HG03571 (cell line): Measurements from ENCODE around the gene TSC22D1.
"Not testable (repeated sequence)": the region's sequence is repeated elsewhere in the genome, so short reads cannot be mapped to it uniquely, and the experiment has no call there.

Experiments
- ATAC-seq: cut with Tn5 transposase; IDR thresholded peaks from one replicate; pipeline ENCODE4 v1.9.1; 2021; ENCODE audit not compliant: unreplicated experiment

TSC22D1 gene

DNA sequence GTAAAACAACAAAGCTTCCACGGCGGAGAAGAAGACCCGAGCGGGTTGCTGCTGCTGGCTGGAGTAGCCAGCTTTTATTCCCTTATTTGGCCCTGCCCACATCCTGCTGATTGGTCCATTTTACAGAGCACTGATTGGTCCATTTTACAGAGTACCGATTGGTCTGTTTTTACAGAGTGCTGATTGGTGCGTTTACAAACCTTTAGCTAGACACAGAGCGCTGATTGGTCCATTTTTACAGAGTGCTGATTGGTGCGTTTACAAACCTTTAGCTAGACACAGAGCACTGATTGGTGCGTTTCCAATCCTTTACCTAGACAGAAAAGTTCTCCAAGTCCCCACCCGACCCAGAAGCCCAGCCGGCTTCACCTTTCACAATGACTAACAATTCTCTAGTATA, 119.9 kb downstream of the TSC22D1 start:
- ATAC-seq = not testable (repeated sequence)

DNA sequence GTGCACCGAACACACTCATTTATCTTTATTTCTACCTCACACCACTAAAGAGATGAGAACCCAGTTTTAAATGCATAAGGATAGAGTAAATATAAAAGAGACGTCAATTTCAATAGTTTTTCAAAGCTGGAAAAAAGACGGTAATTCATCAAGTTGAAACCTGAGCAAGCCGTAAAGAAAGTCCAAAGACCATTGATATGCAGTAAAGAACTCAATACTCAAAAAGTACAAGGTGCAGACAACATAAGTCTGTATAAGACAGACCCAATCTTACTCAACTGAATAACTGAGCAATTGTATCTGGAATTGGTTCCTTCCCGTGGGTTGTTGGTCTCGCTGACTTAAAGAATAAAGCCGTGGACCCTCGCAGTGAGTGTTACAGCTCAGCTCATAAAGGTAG, 120.4 kb downstream of the TSC22D1 start:
- ATAC-seq = no peak

DNA sequence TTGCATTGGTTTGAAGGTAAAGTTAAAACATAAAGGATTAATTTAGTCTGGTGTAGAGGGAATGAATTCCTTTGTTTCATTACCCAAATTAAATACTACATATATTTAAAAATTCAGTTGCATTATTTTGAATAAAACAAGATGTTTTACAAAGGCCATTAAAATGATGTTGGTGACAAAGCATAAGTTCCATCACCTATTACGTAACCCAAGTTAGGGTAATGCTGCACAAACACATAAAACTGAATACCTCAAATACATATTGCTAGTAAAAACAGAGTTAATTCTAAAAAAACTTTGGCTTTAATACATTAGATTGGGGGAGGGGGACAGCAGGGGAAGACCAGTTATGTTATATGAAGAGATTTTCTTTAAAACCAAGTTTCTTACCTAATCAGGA, 122.2 kb downstream of the TSC22D1 start:
- ATAC-seq = no peak

DNA sequence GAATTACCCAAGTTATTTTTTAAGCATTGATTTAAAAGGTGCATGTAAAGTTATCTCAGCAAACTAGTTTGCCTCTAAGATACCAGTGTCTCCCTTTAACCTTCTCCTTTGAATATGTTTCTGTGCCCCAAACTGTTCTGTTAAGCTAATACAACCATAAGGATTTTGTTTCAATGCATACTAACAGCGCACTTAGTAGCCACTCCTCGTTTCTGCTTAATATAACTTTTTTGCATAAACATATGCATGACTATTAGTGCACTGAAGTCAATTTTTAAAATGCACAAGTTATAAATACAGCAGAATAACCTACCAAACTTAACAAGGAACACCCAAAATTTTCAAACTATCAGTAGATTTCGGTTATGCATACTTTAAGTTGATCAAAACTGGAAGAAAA, 123.1 kb downstream of the TSC22D1 start:
- no peak for ATAC-seq

DNA sequence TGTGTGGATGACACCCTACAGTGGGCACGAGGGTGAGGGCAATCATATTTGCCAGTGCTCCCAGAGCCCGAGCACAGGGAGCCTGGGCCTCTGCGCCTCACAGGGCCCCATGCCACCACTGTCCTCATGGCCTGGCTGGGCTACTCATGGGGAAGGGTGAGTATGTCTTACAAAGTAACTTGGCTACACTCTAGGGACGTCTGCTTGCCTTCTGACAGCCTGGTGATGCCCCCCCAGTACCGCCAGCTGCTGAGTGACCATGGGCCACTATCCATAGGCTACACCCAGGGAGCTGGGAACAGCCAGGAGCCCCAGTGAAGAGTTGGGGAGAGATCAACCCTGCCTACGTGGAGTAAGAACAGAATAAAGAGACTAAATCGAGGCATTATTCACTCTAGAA, 123.7 kb downstream of the TSC22D1 start:
- no peak for ATAC-seq

DNA sequence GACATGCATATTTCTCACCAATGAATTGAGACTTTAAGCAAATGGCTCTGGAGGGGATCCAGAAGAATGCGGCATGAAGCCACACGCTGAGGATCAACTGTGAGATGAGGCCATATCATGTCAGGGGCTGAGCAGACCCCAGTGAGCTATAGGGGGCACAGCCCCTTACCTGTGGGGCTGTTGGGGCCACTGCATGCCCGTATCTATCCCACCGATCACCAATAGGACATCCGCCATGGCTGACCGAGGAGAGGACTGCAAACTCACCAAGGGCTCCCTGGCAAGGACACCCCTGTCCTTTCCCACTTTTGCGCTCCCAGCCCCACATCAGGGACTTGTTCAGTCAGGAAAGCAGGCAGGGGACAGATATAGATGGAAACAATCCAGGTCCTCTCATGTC, 124.5 kb downstream of the TSC22D1 start:
- ATAC-seq = no peak

DNA sequence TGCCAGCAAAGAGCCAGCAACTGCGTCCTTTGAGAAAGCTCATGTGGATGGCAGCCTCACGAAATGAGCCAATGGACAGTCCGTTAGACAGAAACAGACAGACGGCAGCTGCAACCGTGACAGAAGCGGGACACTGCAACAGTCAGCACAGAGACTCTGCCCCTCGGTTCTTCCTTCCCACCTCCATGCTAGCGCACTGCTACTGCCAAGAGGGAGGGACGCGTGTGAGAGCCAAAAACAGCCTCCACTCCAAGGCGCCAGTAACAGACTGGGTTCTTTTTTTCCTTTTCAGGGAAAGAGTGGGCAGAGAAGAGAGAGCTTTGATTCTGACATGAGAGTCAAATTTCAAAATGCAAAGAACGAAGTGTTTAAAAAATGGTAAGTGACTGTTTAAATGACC, 125.0 kb downstream of the TSC22D1 start:
- no peak for ATAC-seq

DNA sequence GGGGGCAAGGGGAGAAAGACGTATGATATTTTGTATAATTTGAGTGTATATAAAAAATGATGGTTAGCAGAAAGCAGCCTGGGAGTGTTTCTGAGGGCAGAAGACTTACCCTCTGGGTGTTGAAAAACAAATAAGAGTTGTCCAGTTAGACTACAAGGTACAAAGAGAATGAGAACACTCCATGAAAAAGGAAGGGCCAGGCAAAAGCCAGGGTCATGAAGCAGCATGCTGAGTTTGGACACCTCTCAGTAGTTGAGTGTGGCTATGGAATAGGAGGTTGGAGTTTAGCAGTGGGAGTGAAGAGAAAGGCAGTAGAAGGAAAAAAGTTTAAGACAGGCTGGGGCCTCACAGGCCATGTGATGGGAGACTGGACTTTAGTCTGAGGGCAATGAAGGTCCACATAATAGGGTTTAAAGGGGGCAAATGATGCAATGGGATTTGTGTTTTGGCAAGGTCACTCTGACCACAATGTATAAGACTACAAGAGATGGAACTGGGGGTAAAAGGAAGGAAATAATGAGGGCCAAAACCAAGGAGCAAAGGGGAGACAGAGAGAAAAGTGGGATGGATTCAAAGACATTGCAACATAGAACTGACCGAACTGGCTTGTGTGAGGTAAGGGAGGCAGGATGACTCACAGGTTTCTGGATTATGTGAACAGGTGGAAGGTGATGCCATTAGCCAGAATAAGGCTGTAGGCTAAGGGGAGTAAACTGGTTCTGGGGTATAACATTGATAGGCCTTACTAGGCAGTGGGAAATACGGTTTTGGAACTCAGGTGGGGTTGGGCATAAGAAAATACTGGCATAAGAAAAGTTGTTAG, 125.9 kb downstream of the TSC22D1 start:
- no peak for ATAC-seq

DNA sequence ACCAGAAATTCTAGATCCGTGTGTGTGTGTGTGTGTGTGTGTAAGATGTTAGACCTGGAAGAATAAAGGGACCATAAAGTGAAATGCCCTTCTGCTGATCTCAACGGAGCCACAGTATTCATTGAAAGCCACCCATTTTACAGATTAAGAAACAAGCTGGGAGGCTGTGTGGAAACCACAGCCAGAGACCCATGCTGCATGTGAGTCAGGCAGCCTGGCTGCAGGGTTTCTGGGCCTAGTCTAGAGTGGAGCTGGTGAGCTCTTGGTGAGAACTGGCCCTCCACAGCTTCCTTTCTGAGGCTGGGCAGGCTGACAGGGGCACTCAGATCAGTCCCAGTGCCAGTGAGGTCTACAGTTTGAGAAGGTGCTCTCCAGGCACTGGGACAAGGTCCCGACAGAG, 127.3 kb downstream of the TSC22D1 start:
- ATAC-seq = no peak

DNA sequence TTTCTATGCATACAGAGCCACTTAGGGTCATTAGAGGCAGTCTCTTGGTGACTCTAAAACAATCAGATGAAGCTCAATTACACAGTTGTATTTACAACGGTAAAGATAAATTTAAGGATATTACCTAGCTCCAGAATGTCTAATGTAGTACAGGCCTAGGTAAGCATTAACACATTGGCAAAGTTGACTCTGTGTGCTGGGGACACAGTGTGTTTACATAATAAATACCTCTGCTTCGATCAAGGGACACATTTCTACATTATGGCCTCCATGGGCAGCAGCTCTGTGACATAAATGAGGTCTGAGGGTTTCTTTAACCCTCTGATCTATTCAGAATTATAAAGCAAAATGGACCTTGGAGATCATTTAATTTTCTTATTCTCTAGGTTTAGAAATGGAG, 127.8 kb downstream of the TSC22D1 start:
- ATAC-seq = no peak

DNA sequence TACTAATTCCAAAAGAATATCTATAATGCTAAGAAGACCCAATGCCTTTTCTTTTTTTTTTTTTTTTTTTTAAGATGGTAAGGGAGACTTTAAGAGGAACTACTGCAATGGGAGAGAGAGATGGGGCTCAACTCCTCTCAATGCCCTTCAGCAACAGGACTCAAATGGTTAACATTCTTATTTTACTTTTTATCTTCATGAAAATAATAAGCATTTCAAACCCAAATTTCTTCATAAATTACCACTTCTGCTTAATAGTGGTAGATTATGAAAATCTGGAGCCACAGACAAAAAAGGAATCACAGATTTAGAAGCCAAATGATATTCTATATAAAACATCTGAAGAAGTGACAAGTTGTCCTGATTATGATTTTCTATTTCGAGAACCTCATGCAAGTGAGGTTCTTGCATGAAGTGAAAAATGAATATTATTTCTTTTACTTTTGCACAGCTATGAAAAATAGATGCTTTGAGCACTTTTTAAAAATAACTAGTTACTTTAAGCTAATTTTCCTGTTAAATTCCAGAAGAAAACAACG, 128.3 kb downstream of the TSC22D1 start:
- ATAC-seq = no peak

DNA sequence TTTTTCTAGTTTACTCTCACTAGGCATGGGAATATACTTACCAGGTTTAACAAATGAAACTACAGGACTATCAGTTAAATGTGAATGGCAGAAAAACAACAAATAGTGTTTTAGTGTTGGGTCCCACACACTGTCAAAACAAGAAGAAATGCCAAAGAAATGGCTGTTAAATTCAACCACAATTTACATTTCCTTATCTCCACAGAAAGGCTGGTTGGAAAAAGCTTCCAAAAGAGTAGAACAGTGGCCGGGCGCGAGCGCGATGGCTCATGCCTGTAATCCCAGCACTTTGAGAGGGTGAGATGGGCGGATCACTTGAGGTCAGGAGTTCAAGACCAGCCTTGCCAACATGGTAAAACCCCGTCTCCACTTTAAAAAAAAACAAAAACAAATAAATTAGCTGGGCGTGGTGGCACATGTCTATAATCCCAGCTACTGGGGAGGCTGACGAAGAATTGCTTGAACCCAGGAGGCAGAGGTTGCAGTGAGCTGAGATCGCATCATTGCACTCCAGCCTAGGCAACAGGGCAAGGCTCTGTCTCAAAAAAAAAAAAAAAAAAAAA, 136.0 kb downstream of the TSC22D1 start:
- ATAC-seq = no peak

DNA sequence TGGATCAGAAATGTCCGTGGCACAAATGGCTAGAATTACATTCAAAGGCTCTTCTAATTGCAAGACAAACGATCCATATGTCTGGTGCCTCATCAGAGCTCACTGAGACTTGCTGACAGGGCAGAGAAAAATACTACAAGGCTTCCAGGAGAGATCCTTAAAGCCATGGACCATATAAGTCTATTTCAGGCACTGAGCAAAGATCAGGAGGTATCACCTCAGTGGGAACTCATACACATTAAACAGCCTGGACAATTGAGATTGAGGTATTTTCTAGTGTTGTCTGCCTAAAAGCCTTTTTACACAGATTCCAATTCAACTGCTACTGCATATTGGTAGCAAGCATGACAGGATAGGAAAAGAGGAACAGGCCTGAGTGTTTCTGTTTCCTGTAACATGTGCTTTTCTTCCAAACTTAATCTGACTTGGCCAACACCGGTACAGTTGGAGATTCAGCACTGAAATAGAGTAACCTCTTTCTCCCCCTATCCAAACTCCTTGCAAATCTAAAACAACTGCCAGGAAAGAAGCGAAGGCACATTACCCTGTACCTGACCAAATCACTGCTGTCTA, 136.6 kb downstream of the TSC22D1 start:
- ATAC-seq = no peak

DNA sequence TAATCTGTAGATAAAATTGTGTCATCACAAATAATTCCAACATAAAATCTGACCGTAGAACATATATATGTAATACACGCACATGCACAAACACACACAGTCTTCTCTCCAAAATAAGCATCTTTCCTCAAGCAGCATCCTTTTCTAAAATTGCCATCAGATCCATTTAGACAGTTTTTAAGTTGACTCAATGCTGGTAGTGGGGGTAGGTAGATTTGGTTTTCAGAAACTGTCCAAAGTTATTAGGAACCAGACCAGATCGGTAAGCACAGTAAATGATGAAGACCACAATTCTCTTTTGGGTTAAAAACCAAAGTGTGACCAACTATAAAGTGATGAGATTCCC, 137.9 kb downstream of the TSC22D1 start:
- no peak for ATAC-seq

DNA sequence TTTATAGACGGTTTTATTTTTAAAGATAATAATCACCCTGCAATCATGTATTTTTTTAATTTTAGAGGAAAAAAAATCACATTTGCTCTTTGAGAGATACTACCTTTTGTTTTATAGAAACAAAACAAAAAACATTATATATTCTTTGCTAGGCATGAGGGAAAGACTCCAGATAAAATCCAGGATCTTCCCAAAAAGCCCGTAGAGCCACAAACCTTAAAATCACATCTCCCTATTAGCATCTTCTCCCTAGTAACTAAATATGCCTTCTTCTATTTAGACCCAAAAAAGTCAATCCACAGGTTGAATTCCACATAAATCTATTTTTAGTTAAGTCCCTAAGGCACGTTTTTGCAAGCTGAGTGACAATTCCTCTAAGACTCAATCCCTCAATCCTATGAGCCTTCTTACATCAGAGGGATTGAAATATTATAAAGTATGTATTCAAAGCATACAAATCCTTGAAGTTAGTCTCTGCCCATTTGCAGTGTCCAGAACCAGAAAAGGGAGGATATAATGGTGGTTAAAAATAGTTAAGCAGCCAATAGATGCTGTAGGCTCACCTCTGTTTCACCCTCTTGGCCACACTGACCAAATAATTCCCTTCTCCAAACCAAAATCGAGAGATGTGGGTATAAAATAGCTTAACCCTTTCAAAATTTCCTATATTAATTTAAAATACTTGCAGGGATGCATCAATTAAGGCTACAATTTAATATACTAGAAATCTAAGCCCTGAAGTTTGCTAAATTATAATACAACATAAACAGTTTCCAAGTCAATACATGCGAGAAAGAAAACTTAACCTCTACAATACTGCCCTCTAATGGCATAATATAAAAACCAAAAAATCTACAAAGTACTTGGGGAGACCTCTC, 138.5 kb downstream of the TSC22D1 start:
- no peak for ATAC-seq

DNA sequence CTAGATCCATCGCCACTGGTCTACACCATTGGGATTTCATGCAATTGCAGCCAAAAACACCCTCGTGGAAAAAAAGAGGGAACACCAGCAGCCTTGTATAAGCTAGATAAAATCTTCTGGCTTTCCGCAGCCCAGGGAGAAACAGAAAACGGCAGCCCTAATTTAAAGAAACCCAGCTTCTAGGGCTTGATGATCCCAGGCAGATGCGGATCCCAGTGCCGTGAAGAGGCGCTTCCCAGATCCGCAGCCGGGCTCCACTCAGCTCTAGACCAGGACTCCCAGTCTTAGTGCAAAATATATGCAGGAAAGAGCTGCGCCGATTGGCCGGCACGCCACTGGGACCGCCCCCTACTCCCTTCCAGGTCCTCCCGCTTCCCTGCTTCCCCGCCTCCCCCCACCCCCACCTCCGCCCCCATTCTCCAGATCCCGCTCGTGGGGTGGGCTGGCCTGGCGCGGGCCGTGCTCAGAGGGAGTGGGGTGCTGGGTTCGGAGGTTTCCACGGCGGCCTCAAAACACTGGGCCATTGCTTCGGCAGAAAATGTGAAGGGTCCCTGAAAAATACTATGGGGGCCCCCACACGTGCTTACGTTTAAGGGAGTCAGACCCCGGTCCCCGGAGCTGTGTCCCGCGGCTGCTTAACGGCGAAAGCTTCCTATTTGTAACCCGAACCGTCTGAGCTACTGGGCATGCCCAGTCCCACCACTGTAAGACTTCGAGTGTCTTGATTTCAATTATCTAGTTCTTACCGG, 139.4 kb downstream of the TSC22D1 start:
- no peak for ATAC-seq

DNA sequence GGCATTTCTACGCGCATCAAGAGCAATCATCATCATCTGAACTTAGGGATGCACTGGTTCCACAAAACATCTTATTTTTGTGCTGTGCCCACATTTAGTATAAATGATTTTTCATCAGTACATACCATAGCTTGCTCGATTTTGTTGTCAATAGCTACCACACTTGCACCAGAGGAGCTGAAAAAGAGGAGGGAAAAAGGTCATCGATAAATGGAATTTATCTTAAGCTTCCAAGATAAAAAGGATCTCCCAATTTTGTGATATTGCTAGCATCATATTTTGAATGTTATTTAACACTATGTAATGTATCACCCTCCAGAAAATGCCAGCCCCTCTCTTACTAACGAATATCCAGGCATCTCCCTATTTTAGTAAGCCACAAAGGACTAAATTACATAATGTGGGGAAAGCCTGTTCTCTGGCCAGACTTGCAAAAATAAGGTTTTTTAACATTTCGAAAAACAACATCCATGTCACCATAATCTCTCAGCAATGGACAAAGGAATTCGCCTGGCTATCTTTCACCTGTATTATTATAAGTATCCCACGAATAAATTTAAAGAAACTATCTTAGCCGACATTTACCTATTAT, 140.1 kb downstream of the TSC22D1 start:
- ATAC-seq = no peak

DNA sequence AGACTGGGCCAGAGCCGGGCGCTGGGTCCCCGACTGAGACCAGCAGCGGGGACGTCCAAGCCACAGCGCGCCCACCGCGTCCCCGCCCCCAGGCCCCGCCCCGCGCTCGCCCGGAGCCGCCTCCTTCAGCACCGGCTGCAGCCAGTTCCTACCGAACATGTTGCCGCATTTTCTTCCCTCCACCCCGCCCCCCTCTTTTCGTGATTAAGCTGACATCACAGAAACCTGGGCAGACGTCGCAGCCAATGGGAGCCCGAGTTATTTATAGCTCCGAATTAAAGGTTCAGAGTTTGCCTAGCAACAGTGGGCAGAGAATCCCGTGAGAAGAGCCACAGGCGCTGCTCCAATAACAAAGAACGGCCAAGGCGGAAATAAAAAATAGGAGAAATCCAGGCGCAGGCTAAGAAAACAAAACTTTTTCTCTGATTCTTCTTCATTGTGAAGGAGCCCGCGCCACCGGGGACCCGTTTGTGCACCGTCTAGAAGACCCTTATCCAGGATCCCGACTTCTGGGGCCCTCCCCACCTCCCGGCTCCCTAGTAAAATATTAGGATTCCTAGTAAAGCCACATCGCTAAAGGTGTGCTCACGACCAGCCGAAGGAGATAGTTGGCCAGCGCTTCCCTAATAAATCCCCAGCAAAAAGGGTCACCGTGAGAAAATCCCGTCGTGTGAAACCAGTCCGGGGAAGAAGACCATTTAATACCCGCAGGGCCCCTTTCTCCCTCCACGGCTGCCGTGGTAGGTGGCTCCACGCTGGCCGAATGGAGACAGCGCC, 140.8 kb downstream of the TSC22D1 start:
- ATAC-seq = peak; percentile 42

DNA sequence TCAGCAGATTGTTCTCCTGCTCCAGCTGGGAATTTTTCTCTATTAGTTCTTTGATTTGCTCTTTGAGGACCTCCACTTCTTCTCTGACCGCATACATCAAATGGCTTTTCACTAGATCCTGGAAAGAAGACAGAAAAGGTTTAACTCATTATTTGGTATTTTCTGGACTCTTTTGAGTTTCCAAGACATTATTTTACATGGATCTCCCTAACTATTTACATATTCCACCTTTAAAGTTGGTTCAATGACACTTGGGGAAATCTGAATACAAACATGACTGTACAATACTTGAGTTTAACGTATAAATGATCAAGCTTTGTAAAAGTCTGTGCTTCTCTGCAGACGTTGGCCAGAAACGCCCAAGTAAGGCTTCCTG, 141.4 kb downstream of the TSC22D1 start:
- no peak for ATAC-seq
